IMR-90 (cell line): Measurements from ENCODE around the gene EIF4G3. TPM values are rescaled to one million over a fixed set of nuclear protein-coding genes. Genes with fewer than 3 reads are reported as not detected.

ENCODE experiments used
- ATAC-seq: fragments of 200-7000 bp; cut with Tn5 transposase; 2 replicates; pipeline ENCODE4 v1.9.1; 2020; ENCODE audit warnings: low read depth, mild to moderate bottlenecking, moderate library complexity
- BruUV-seq: library from RNA; stranded (reverse); fragments of 400-500 nt; replicated peaks from 2 replicates; lab custom pipeline; 2021; lab: Mats Ljungman, UMichigan
- CTCF ChIA-PET: fragments of 300-600 bp; formaldehyde crosslinking; extraction: SDS; loops from one replicate; lab custom pipeline; 2021; ENCODE audit warnings: antibody characterized with exemption; lab: Yijun Ruan, JAX
- POLR2A ChIA-PET: fragments of 300-600 bp; sonication (Branson Sonifier 250); formaldehyde crosslinking; loops from one replicate; lab custom pipeline; 2022; ENCODE audit warnings: antibody characterized with exemption; ENCODE audit not compliant: unreplicated experiment; lab: Charles Lee
- DNase-seq: peaks from one replicate; pipeline ENCODE4 v3.0.0; 2013
- H2AFZ ChIP-seq: replicated peaks from 2 replicates; pipeline ENCODE3; 2013; ENCODE audit warnings: low read length, mild to moderate bottlenecking; ENCODE audit not compliant: poor library complexity
- H2AK5ac ChIP-seq: 2 replicates; pipeline ENCODE4 v1.6.1; 2013; ENCODE audit warnings: low read depth, low read length, inconsistent platforms
- H2AK9ac ChIP-seq: replicated peaks from 2 replicates; pipeline ENCODE3; 2013; ENCODE audit warnings: mild to moderate bottlenecking, low read depth, low read length, moderate library complexity; ENCODE audit not compliant: poor library complexity
- H2BK120ac ChIP-seq: 2 replicates; pipeline ENCODE4 v1.6.1; 2013; ENCODE audit warnings: low read depth, low read length, inconsistent platforms
- H2BK15ac ChIP-seq: 3 replicates; pipeline ENCODE4 v1.6.1; 2013; ENCODE audit warnings: low read depth, low read length, inconsistent platforms
- H2BK20ac ChIP-seq: 2 replicates; pipeline ENCODE4 v1.6.1; 2013; ENCODE audit warnings: low read depth, mild to moderate bottlenecking, inconsistent platforms, low read length, moderate library complexity
- H2BK5ac ChIP-seq: 2 replicates; pipeline ENCODE4 v1.6.1; 2013; ENCODE audit warnings: mild to moderate bottlenecking, low read depth, low read length, inconsistent platforms; ENCODE audit not compliant: poor library complexity, severe bottlenecking
- H3K14ac ChIP-seq: replicated peaks from 2 replicates; pipeline ENCODE4 v1.6.1; 2013; ENCODE audit warnings: low read depth, low read length, inconsistent platforms
- H3K18ac ChIP-seq: 2 replicates; pipeline ENCODE4 v1.6.1; 2013; ENCODE audit warnings: low read depth, low read length, control low read depth
- H3K23ac ChIP-seq: 2 replicates; pipeline ENCODE4 v1.6.1; 2013; ENCODE audit warnings: low read depth, low read length, inconsistent platforms
- H3K27ac ChIP-seq: 2 replicates; pipeline ENCODE4 v1.5.1; 2013; ENCODE audit warnings: mild to moderate bottlenecking, control low read depth, low read length; ENCODE audit not compliant: insufficient read depth
- H3K27me3 ChIP-seq: 2 replicates; pipeline ENCODE4 v1.6.1; 2013; ENCODE audit warnings: low read length; ENCODE audit not compliant: control insufficient read depth, insufficient read depth
- H3K36me3 ChIP-seq: 2 replicates; pipeline ENCODE4 v1.6.1; 2013; ENCODE audit warnings: low read length, mixed read lengths; ENCODE audit not compliant: control insufficient read depth, insufficient read depth
- H3K4ac ChIP-seq: 2 replicates; pipeline ENCODE4 v1.6.1; 2013; ENCODE audit warnings: low read depth, low read length, inconsistent platforms
- H3K4me1 ChIP-seq: 2 replicates; pipeline ENCODE4 v1.6.1; 2013; ENCODE audit warnings: low read length, mixed read lengths; ENCODE audit not compliant: control insufficient read depth, insufficient read depth
- H3K4me2 ChIP-seq: 2 replicates; pipeline ENCODE4 v1.6.1; 2013; ENCODE audit warnings: low read depth, mild to moderate bottlenecking, control low read depth, low read length, moderate library complexity
- H3K4me3 ChIP-seq: 2 replicates; pipeline ENCODE4 v1.5.1; 2013; ENCODE audit warnings: low read depth, mild to moderate bottlenecking, control low read depth, low read length, moderate library complexity; ENCODE audit not compliant: insufficient read depth
- H3K56ac ChIP-seq: 2 replicates; pipeline ENCODE4 v1.6.1; 2013; ENCODE audit warnings: low read length, inconsistent platforms; ENCODE audit not compliant: insufficient read depth; ENCODE audit errors: extremely low read depth
- H3K79me1 ChIP-seq, 2 experiments: 2 replicates each; pipeline ENCODE4 v1.6.1; 2013; ENCODE audit warnings: low read length in 2 of 2, inconsistent platforms in 1 of 2, low read depth in 1 of 2
- H3K9ac ChIP-seq: 2 replicates; pipeline ENCODE4 v1.6.1; 2013; ENCODE audit warnings: low read depth, low read length, control low read depth
- H3K9me1 ChIP-seq: 2 replicates; pipeline ENCODE4 v1.6.1; 2013; ENCODE audit warnings: low read length, inconsistent platforms; ENCODE audit not compliant: insufficient read depth
- H3K9me3 ChIP-seq: 2 replicates; pipeline ENCODE4 v1.6.1; 2013; ENCODE audit warnings: low read length; ENCODE audit not compliant: control insufficient read depth, insufficient read depth
- H4K20me1 ChIP-seq: 2 replicates; pipeline ENCODE4 v1.6.1; 2013; ENCODE audit warnings: low read length, inconsistent platforms; ENCODE audit not compliant: insufficient read depth
- H4K5ac ChIP-seq: 2 replicates; pipeline ENCODE4 v1.6.1; 2013; ENCODE audit warnings: mild to moderate bottlenecking, low read depth, low read length, control low read depth
- H4K8ac ChIP-seq, 2 experiments: 2 replicates each; pipeline ENCODE4 v1.6.1; 2013; ENCODE audit warnings: low read depth in 2 of 2, low read length in 2 of 2, control low read depth in 1 of 2, inconsistent platforms in 1 of 2
- H4K91ac ChIP-seq: 2 replicates; pipeline ENCODE4 v1.6.1; 2013; ENCODE audit warnings: low read depth, low read length, inconsistent platforms; ENCODE audit not compliant: insufficient read depth
- BHLHE40 ChIP-seq: fragments of 150-350 bp; IDR thresholded peaks from 2 replicates; pipeline ENCODE4 v1.6.1; 2016; ENCODE audit warnings: mild to moderate bottlenecking, low read depth, low read length
- CEBPB ChIP-seq: IDR thresholded peaks from 2 replicates; pipeline ENCODE4 v1.6.1; 2012; ENCODE audit warnings: low read depth, low read length, improper control_type of control experiment
- CHD1 ChIP-seq: IDR thresholded peaks from 2 replicates; pipeline ENCODE4 v1.6.1; 2012; ENCODE audit warnings: low read depth, low read length, improper control_type of control experiment
- FOS ChIP-seq: fragments of 150-350 bp; IDR thresholded peaks from 2 replicates; pipeline ENCODE4 v1.6.1; 2016; ENCODE audit warnings: low read depth, low read length
- MAFK ChIP-seq: IDR thresholded peaks from 2 replicates; pipeline ENCODE4 v1.6.1; 2012; ENCODE audit warnings: low read depth, low read length, improper control_type of control experiment
- MAZ ChIP-seq: IDR thresholded peaks from 2 replicates; pipeline ENCODE4 v1.6.1; 2012; ENCODE audit warnings: low read depth, mild to moderate bottlenecking, low read length, improper control_type of control experiment, moderate library complexity, borderline replicate concordance
- NFE2L2 ChIP-seq: fragments of 150-350 bp; IDR thresholded peaks from 2 replicates; pipeline ENCODE4 v1.6.1; 2016; ENCODE audit warnings: low read depth, mild to moderate bottlenecking, low read length
- POLR2A ChIP-seq: IDR thresholded peaks from 2 replicates; pipeline ENCODE4 v1.6.1; 2012; ENCODE audit warnings: mild to moderate bottlenecking, low read depth, low read length
- RAD21 ChIP-seq: IDR thresholded peaks from 2 replicates; pipeline ENCODE4 v1.6.1; 2012; ENCODE audit warnings: low read length, improper control_type of control experiment
- RCOR1 ChIP-seq: IDR thresholded peaks from 2 replicates; pipeline ENCODE4 v1.6.1; 2012; ENCODE audit warnings: mild to moderate bottlenecking, low read length, improper control_type of control experiment; ENCODE audit not compliant: insufficient replicate concordance
- RFX5 ChIP-seq: IDR thresholded peaks from 2 replicates; pipeline ENCODE4 v1.8.0; 2012; ENCODE audit warnings: low read depth, mild to moderate bottlenecking, low read length, moderate library complexity
- SMC3 ChIP-seq: fragments of 150-350 bp; IDR thresholded peaks from 2 replicates; pipeline ENCODE4 v1.6.1; 2016; ENCODE audit warnings: low read depth, mild to moderate bottlenecking, antibody characterized with exemption, low read length, moderate library complexity
- dilution Hi-C: fragments of 300-500 bp; cut with HindIII; formaldehyde crosslinking; loops from one replicate; pipeline ENCODE4 v1.14.3; 2018; ENCODE audit warnings: low sequenced_read_pairs; ENCODE audit not compliant: unreplicated experiment
- in situ Hi-C: fragments of 300-500 bp; cut with MboI; formaldehyde crosslinking; loops from 3 replicates; pipeline ENCODE4 v1.14.3; 2019; ENCODE audit warnings: low sequenced_read_pairs, inconsistent platforms, mixed read lengths
- intact Hi-C: fragments of 100-400 bp; cut with micrococcal nuclease; formaldehyde crosslinking; loops from 2 replicates; pipeline ENCODE4 v1.10.0; 2022
- polyA plus RNA-seq, 3 experiments: library from polyadenylated mRNA; depleted of rRNA; stranded (reverse); fragments of >200 nt; gene quantifications; 2 replicates each; pipeline ENCODE4 v1.2.3, GENCODE V29; 2012; ENCODE audit warnings: low replicate concordance in 1 of 3
- total RNA-seq: library from RNA; depleted of rRNA; stranded (reverse); fragments of >200 nt; gene quantifications from 2 replicates; pipeline ENCODE4 v1.2.3, GENCODE V29; 2012
- TF ChIP-seq, protein P1 (sequence below): fragments of 150-350 bp; IDR thresholded peaks from 2 replicates; pipeline ENCODE4 v1.6.1; 2016; ENCODE audit warnings: low read depth, mild to moderate bottlenecking, low read length, moderate library complexity, borderline replicate concordance
- TF ChIP-seq, protein P2 (sequence below): conservative IDR thresholded peaks from 2 replicates; pipeline ENCODE4 v1.5.1; 2012; ENCODE audit warnings: mild to moderate bottlenecking, low read depth, low read length, improper control_type of control experiment

EIF4G3 gene
- total and polyA plus RNA-seq, 2 of the 4 experiments (the other 2 are of a cell fraction), result 25.8 to 49.2 TPM

DNA sequence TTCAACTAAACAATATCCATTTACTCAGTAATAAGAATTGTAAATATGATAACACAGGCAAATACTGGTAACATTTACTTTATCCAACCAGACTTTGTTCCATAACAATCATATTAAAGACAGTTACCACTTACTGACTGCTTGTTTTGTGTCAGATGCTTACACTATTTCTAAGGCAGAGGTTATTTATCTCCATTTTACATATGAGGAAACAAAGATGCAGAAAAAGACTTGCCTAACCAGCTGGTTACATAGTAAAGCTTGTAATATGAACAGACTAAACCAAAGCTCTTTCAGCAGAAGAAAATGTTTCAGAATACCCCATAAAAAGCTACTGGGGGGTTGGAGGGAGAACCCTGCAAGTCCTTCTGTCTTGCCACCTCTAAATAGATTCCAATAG, 180.1 kb downstream of the EIF4G3 start:
- H3K9me1 ChIP-seq, result peaks cover 6% of the 10 kb centered on the region; the same call in 1 of the 2 replicates
- H3K79me1 ChIP-seq, result peaks cover 9 to 42% of the 10 kb centered on the region in 2 experiments; a peak in 3 of 4 replicates
- no peak overlapping the region for H2BK120ac ChIP-seq
- H2BK20ac ChIP-seq, result no peak overlapping the region
- no peaks in the 10 kb centered on the region for H3K27me3 ChIP-seq
- no peak overlapping the region for H3K4ac ChIP-seq
- ATAC-seq (no peak), DNase-seq (no peak)
- no peak overlapping the region for H3K14ac ChIP-seq
- no peak overlapping the region for H3K56ac ChIP-seq
- intact Hi-C loops (no loop called here), dilution Hi-C loops (no loop called here), in situ Hi-C loops (no loop called here)
- H4K20me1 ChIP-seq, result peaks cover 8% of the 10 kb centered on the region; the same call in 1 of the 2 replicates
- TF ChIP-seq MAFK (no peak), BHLHE40 (no peak), RAD21 (no peak), NFE2L2 (no peak), FOS (no peak), RCOR1 (no peak), RFX5 (no peak), SMC3 (no peak), CHD1 (no peak), MAZ (no peak), POLR2A (no peak), CEBPB (no peak)
- TF ChIP-seq, protein P1, sequence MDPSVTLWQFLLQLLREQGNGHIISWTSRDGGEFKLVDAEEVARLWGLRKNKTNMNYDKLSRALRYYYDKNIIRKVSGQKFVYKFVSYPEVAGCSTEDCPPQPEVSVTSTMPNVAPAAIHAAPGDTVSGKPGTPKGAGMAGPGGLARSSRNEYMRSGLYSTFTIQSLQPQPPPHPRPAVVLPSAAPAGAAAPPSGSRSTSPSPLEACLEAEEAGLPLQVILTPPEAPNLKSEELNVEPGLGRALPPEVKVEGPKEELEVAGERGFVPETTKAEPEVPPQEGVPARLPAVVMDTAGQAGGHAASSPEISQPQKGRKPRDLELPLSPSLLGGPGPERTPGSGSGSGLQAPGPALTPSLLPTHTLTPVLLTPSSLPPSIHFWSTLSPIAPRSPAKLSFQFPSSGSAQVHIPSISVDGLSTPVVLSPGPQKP, result no peak
- TF ChIP-seq, protein P2, sequence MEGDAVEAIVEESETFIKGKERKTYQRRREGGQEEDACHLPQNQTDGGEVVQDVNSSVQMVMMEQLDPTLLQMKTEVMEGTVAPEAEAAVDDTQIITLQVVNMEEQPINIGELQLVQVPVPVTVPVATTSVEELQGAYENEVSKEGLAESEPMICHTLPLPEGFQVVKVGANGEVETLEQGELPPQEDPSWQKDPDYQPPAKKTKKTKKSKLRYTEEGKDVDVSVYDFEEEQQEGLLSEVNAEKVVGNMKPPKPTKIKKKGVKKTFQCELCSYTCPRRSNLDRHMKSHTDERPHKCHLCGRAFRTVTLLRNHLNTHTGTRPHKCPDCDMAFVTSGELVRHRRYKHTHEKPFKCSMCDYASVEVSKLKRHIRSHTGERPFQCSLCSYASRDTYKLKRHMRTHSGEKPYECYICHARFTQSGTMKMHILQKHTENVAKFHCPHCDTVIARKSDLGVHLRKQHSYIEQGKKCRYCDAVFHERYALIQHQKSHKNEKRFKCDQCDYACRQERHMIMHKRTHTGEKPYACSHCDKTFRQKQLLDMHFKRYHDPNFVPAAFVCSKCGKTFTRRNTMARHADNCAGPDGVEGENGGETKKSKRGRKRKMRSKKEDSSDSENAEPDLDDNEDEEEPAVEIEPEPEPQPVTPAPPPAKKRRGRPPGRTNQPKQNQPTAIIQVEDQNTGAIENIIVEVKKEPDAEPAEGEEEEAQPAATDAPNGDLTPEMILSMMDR, result no peak
- peaks cover 1% of the 10 kb centered on the region; the same call in 1 of the 2 replicates for H3K4me1 ChIP-seq
- no peak overlapping the region for H2AK9ac ChIP-seq
- H3K23ac ChIP-seq, result no peak overlapping the region
- no peak overlapping the region for H2AFZ ChIP-seq
- no peak overlapping the region for H2BK5ac ChIP-seq
- no peak overlapping the region for H3K9ac ChIP-seq
- H4K91ac ChIP-seq, result no peak overlapping the region
- H3K27ac ChIP-seq, result no peak overlapping the region
- ChIA-PET POLR2A (interaction anchor here (0.6 kb wide), 1 partner anchor 45 kb away, joined by 3 read pairs; no protein-coding TSS in a partner anchor), CTCF (no interaction called here)
- no peak overlapping the region for H2AK5ac ChIP-seq
- no peak overlapping the region for H2BK15ac ChIP-seq
- no peak overlapping the region for H4K5ac ChIP-seq
- no peak overlapping the region for H3K4me3 ChIP-seq
- no peaks in the 10 kb centered on the region for H3K36me3 ChIP-seq
- BruUV-seq, result no TSS peak
- no peak overlapping the region for H3K4me2 ChIP-seq
- no peak overlapping the region for H4K8ac ChIP-seq
- no peaks in the 10 kb centered on the region for H3K9me3 ChIP-seq
- no peak overlapping the region for H3K18ac ChIP-seq
